ENCODE results near the gene GABRB3. TPM values are rescaled to one million over a fixed set of nuclear protein-coding genes. Genes with fewer than 3 reads are reported as not detected.

Gene GABRB3
- total RNA-seq, 1 donor from 2014 or later: not detected

GRCh38 chr15:26631894-26632293, 141.0 kb downstream of the GABRB3 start:
- intact Hi-C loops (cut with micrococcal nuclease): no loop called here

- intact Hi-C loops (cut with micrococcal nuclease): no loop called here
Observed at GRCh38 chr15:26630857-26631256, 142.0 kb downstream of the GABRB3 start.

GRCh38 chr15:26628879-26629529, 143.9 kb downstream of the GABRB3 start:
- intact Hi-C loops (cut with micrococcal nuclease): no loop called here

- intact Hi-C loops (cut with micrococcal nuclease): no loop called here
Observed at GRCh38 chr15:26628071-26628470, 144.8 kb downstream of the GABRB3 start.

GRCh38 chr15:26624128-26624527, 148.7 kb downstream of the GABRB3 start:
- intact Hi-C loops (cut with micrococcal nuclease): no loop called here

- intact Hi-C loops (cut with micrococcal nuclease): no loop called here
Observed at GRCh38 chr15:26623071-26623470, 149.8 kb downstream of the GABRB3 start.

- intact Hi-C loops (cut with micrococcal nuclease): no loop called here
Observed at GRCh38 chr15:26621816-26622215, 151.1 kb downstream of the GABRB3 start.

GRCh38 chr15:26620528-26621458, 152.1 kb downstream of the GABRB3 start:
- intact Hi-C loops (cut with micrococcal nuclease): no loop called here

GRCh38 chr15:26615927-26616302, 157.0 kb downstream of the GABRB3 start:
- intact Hi-C loops (cut with micrococcal nuclease): no loop called here

- intact Hi-C loops (cut with micrococcal nuclease): no loop called here
Observed at GRCh38 chr15:26615188-26615926, 157.5 kb downstream of the GABRB3 start.

GRCh38 chr15:26614734-26615133, 158.1 kb downstream of the GABRB3 start:
- intact Hi-C loops (cut with micrococcal nuclease): no loop called here

GRCh38 chr15:26598704-26599103, 174.2 kb downstream of the GABRB3 start:
- intact Hi-C loops (cut with micrococcal nuclease): no loop called here

GRCh38 chr15:26595611-26596010, 177.3 kb downstream of the GABRB3 start:
- intact Hi-C loops (cut with micrococcal nuclease): no loop called here

GRCh38 chr15:26590676-26591075, 182.2 kb downstream of the GABRB3 start:
- intact Hi-C loops (cut with micrococcal nuclease): no loop called here

GRCh38 chr15:26582840-26583239, 190.0 kb downstream of the GABRB3 start:
- intact Hi-C loops (cut with micrococcal nuclease): no loop called here

GRCh38 chr15:26580943-26581342, 191.9 kb downstream of the GABRB3 start:
- intact Hi-C loops (cut with micrococcal nuclease): no loop called here

GRCh38 chr15:26572602-26573350, 200.1 kb downstream of the GABRB3 start:
- intact Hi-C loops (cut with micrococcal nuclease): no loop called here

GRCh38 chr15:26571346-26571745, 201.5 kb downstream of the GABRB3 start:
- intact Hi-C loops (cut with micrococcal nuclease): no loop called here

GRCh38 chr15:26565542-26565941, 207.3 kb downstream of the GABRB3 start:
- intact Hi-C loops (cut with micrococcal nuclease): no loop called here

- intact Hi-C loops (cut with micrococcal nuclease): no loop called here
Observed at GRCh38 chr15:26564361-26564760, 208.5 kb downstream of the GABRB3 start.

- intact Hi-C loops (cut with micrococcal nuclease): no loop called here
Observed at GRCh38 chr15:26562336-26562735, 210.5 kb downstream of the GABRB3 start.

Measured in T-helper 1 cell treated with Interleukin-12 subunit alpha and Interleukin-12 subunit beta and Interleukin-4 antibody, amounts not matched to agents 30 ng/mL and 1 ng/mL, for 36 hours (primary cell).